HEK293 (cell line): ENCODE results near the gene MAN2A2.

Experiments used
- CTCF ChIA-PET: fragments of 350-600 bp; formaldehyde crosslinking; extraction: SDS; loops from one replicate; lab custom pipeline; 2021; ENCODE audit warnings: antibody characterized with exemption; lab: Yijun Ruan, JAX
- POLR2A ChIA-PET: fragments of 300-600 bp; formaldehyde crosslinking; extraction: SDS; loops from one replicate; lab custom pipeline; 2020; ENCODE audit warnings: antibody characterized with exemption, inconsistent platforms; lab: Yijun Ruan, JAX
- H3K27ac ChIP-seq: fragments of 200-500 bp; sonication (Bioruptor generic); 2 replicates; pipeline ENCODE4 v1.5.1; 2014; ENCODE audit warnings: low read depth, low read length, control low read depth, inconsistent platforms; ENCODE audit errors: extremely low read depth
- H3K36me3 ChIP-seq, 2 experiments: fragments of 200-500 bp in 1 of 2; sonication (Bioruptor generic) in 1 of 2; 1 replicate in 1 of 2; 2 replicates in 1 of 2; pipeline ENCODE4 v1.5.1; 2014 to 2017; ENCODE audit warnings: inconsistent platforms in 2 of 2, low read length in 2 of 2; ENCODE audit not compliant: control insufficient read depth in 2 of 2, insufficient read depth in 1 of 2
- H3K4me1 ChIP-seq: fragments of 200-500 bp; sonication (Bioruptor generic); 2 replicates; pipeline ENCODE4 v1.5.1; 2014; ENCODE audit warnings: mild to moderate bottlenecking, low read length, inconsistent platforms; ENCODE audit not compliant: control insufficient read depth, insufficient read depth
- H3K4me3 ChIP-seq: 2 replicates; pipeline ENCODE4 v1.5.1; 2011; ENCODE audit warnings: low read depth, mild to moderate bottlenecking, control low read depth, low read length, moderate library complexity
- H3K9me3 ChIP-seq: fragments of 200-500 bp; sonication (Bioruptor generic); 2 replicates; pipeline ENCODE4 v1.5.1; 2014; ENCODE audit warnings: low read depth, low read length, inconsistent platforms; ENCODE audit not compliant: control insufficient read depth, insufficient read depth
- BCL11A ChIP-seq: fragments of 450-650 bp; formaldehyde crosslinking; IDR thresholded peaks from 2 replicates; pipeline ENCODE4 v1.5.1; 2016; ENCODE audit warnings: low read depth, missing biosample characterization, missing genetic modification characterization
- BCL6B ChIP-seq: fragments of 450-650 bp; formaldehyde crosslinking; IDR thresholded peaks from 2 replicates; pipeline ENCODE4 v1.5.1; 2017; ENCODE audit warnings: missing biosample characterization, missing genetic modification characterization
- EGR2 ChIP-seq: fragments of 450-650 bp; formaldehyde crosslinking; IDR thresholded peaks from 2 replicates; pipeline ENCODE4 v1.5.1; 2016; ENCODE audit warnings: low read depth, missing biosample characterization, missing genetic modification characterization
- GLIS2 ChIP-seq: fragments of 450-650 bp; formaldehyde crosslinking; IDR thresholded peaks from 2 replicates; pipeline ENCODE4 v1.5.1; 2016; ENCODE audit warnings: missing biosample characterization, missing genetic modification characterization
- IKZF3 ChIP-seq: fragments of 450-650 bp; IDR thresholded peaks from 2 replicates; pipeline ENCODE4 v1.5.0; 2018; ENCODE audit warnings: missing biosample characterization, mild to moderate bottlenecking, missing genetic modification characterization, moderate library complexity
- KLF17 ChIP-seq: fragments of 450-650 bp; formaldehyde crosslinking; IDR thresholded peaks from 2 replicates; pipeline ENCODE4 v1.5.1; 2016; ENCODE audit warnings: missing biosample characterization, missing genetic modification characterization
- SP2 ChIP-seq: fragments of 450-650 bp; formaldehyde crosslinking; IDR thresholded peaks from 2 replicates; pipeline ENCODE4 v1.5.1; 2016; ENCODE audit warnings: missing biosample characterization, missing genetic modification characterization
- SP3 ChIP-seq: fragments of 450-650 bp; formaldehyde crosslinking; IDR thresholded peaks from 2 replicates; pipeline ENCODE4 v1.5.1; 2016; ENCODE audit warnings: missing biosample characterization, missing genetic modification characterization
- ZBTB20 ChIP-seq: fragments of 450-650 bp; formaldehyde crosslinking; IDR thresholded peaks from 2 replicates; pipeline ENCODE4 v1.5.1; 2016; ENCODE audit warnings: missing biosample characterization, missing genetic modification characterization
- ZBTB26 ChIP-seq: fragments of 450-650 bp; formaldehyde crosslinking; optimal IDR thresholded peaks from 2 replicates; pipeline ENCODE3; 2016; ENCODE audit warnings: missing biosample characterization, mild to moderate bottlenecking, missing genetic modification characterization
- ZBTB8A ChIP-seq: fragments of 450-650 bp; formaldehyde crosslinking; IDR thresholded peaks from 2 replicates; pipeline ENCODE4 v1.5.1; 2016; ENCODE audit warnings: missing biosample characterization, missing genetic modification characterization
- ZFHX2 ChIP-seq: fragments of 450-650 bp; formaldehyde crosslinking; conservative IDR thresholded peaks from 2 replicates; pipeline ENCODE4 v1.5.1; 2016; ENCODE audit warnings: missing biosample characterization, missing genetic modification characterization
- ZNF146 ChIP-seq: fragments of 450-650 bp; formaldehyde crosslinking; IDR thresholded peaks from 2 replicates; pipeline ENCODE4 v1.5.1; 2016; ENCODE audit warnings: missing biosample characterization, missing genetic modification characterization
- ZNF157 ChIP-seq: fragments of 450-650 bp; formaldehyde crosslinking; IDR thresholded peaks from 2 replicates; pipeline ENCODE4 v1.5.1; 2016; ENCODE audit warnings: missing biosample characterization, missing genetic modification characterization
- ZNF221 ChIP-seq: fragments of 450-650 bp; formaldehyde crosslinking; IDR thresholded peaks from 2 replicates; pipeline ENCODE4 v1.5.1; 2017; ENCODE audit warnings: missing biosample characterization, missing genetic modification characterization, borderline replicate concordance
- ZNF26 ChIP-seq: fragments of 450-650 bp; formaldehyde crosslinking; IDR thresholded peaks from 2 replicates; pipeline ENCODE4 v1.5.1; 2016; ENCODE audit warnings: missing biosample characterization, missing genetic modification characterization
- ZNF335 ChIP-seq: fragments of 450-650 bp; formaldehyde crosslinking; conservative IDR thresholded peaks from 2 replicates; pipeline ENCODE4 v1.5.1; 2016; ENCODE audit warnings: missing biosample characterization, missing genetic modification characterization
- ZNF423 ChIP-seq: fragments of 450-650 bp; formaldehyde crosslinking; IDR thresholded peaks from 2 replicates; pipeline ENCODE4 v1.5.1; 2016; ENCODE audit warnings: missing biosample characterization, missing genetic modification characterization
- ZNF580 ChIP-seq: fragments of 450-650 bp; formaldehyde crosslinking; IDR thresholded peaks from 2 replicates; pipeline ENCODE4 v1.5.1; 2016; ENCODE audit warnings: missing biosample characterization, missing genetic modification characterization
- ZNF600 ChIP-seq: fragments of 450-650 bp; formaldehyde crosslinking; IDR thresholded peaks from 2 replicates; pipeline ENCODE4 v1.5.1; 2016; ENCODE audit warnings: missing biosample characterization, missing genetic modification characterization
- ZNF76 ChIP-seq: fragments of 450-650 bp; formaldehyde crosslinking; IDR thresholded peaks from 2 replicates; pipeline ENCODE4; 2016; ENCODE audit warnings: low read depth, missing biosample characterization, missing genetic modification characterization, borderline replicate concordance
- ZNF830 ChIP-seq: fragments of 450-650 bp; IDR thresholded peaks from 2 replicates; pipeline ENCODE4 v1.5.0; 2018; ENCODE audit warnings: missing biosample characterization, missing genetic modification characterization, low read depth, mild to moderate bottlenecking, moderate library complexity
- ZSCAN16 ChIP-seq: fragments of 450-650 bp; formaldehyde crosslinking; IDR thresholded peaks from 2 replicates; pipeline ENCODE4 v1.5.1; 2016; ENCODE audit warnings: missing biosample characterization, missing genetic modification characterization

The MAN2A2 gene

DNA sequence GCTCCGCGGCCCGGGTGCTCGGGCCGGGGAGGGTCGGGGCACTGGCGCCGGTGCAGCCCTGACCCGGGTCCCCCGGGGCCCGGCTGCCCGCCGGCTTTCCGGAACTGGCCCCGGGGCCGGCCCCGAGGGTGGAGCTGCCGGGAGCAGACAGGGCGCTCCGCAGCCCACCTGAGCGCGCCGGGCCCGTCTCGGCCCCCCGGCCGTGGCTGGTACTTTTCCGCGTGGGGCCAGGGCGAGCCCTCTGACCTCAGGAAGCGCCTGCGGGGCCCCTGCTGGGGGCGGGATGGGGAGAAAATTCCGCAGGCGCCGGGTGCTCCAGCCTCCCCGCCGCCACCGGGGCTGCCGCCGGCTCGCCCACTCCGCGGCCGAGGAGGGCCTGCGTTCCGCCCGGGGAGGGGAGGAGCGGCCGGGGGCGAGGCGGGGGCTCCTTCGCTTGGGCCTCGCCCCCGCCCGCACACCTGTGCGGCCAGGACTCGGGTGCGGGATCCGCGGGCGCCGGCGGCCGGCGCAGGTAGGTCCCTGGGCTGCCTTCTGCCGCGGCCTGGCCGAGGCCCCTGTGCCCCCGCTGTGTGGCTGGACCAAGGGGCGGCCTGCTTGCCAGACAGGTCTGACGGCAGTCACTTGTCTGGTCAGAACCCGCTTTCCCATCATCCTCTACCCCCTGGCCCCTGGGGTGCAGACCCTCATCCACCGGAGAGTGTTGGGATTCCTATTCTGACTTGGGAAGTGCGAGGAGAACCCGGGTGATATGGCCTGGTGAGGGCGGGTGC is 31.2 kb upstream of the MAN2A2 start:
- no peak for TF ChIP-seq ZNF157 (tag by site-specific recombination)
- no peak for TF ChIP-seq ZNF26 (tag by site-specific recombination)
- peak; percentile 64 for TF ChIP-seq ZNF600 (tag by site-specific recombination)
- no peak for TF ChIP-seq ZNF146 (tag by site-specific recombination)
- peak; percentile 12 for TF ChIP-seq SP3 (tag by site-specific recombination)
- TF ChIP-seq BCL11A (tag by site-specific recombination), result no peak
- TF ChIP-seq ZNF423 (tag by site-specific recombination), result no peak
- TF ChIP-seq ZNF335 (tag by site-specific recombination), result peak; percentile 66
- peak; percentile 21; the same call in 1 of the 2 replicates for TF ChIP-seq GLIS2 (tag by site-specific recombination)
- TF ChIP-seq ZBTB26 (tag by site-specific recombination), result peak; percentile 25
- peak; percentile 68 for TF ChIP-seq ZBTB8A (tag by site-specific recombination)
- TF ChIP-seq ZNF76 (tag by site-specific recombination), result peak; percentile 86
- no peak for TF ChIP-seq ZNF580 (tag by site-specific recombination)
- 0 out of 2 replicates have a peak, but pooled peaks have one; percentile 26 for TF ChIP-seq EGR2 (tag by site-specific recombination)
- TF ChIP-seq SP2 (tag by site-specific recombination), result peak; percentile 26; the same call in 1 of the 2 replicates
- TF ChIP-seq ZNF830 (tag by site-specific recombination), result no peak
- TF ChIP-seq ZSCAN16 (tag by site-specific recombination), result no peak
- TF ChIP-seq IKZF3 (tag by site-specific recombination), result 0 out of 2 replicates have a peak, but pooled peaks have one; percentile 25
- TF ChIP-seq ZFHX2, result peak; percentile 52
- TF ChIP-seq BCL6B (tag by site-specific recombination), result no peak
- peak; percentile 77 for TF ChIP-seq ZBTB20
- no peak for TF ChIP-seq KLF17 (tag by site-specific recombination)
- no peak for TF ChIP-seq ZNF221 (tag by site-specific recombination)
- TF ChIP-seq, all 188 proteins: peak for 12
- peak overlapping the region; percentile 75 for H3K4me3 ChIP-seq
- peak overlapping the region; percentile 96 for H3K27ac ChIP-seq
- H3K36me3 ChIP-seq, result peaks cover 4 to 20% of the 10 kb centered on the region in 2 experiments
- peaks cover 46% of the 10 kb centered on the region for H3K4me1 ChIP-seq
- CTCF ChIA-PET, result interaction anchor here (0.6 kb wide), 1 partner anchor 460 kb away, joined by 3 read pairs; no protein-coding TSS in a partner anchor
- POLR2A ChIA-PET, result interaction anchor here (0.7 to 3.0 kb wide), 3 partner anchors 12 to 154 kb away, joined by 3 to 16 read pairs (median 3); partner anchors contain the start of genes BLM and FES
- H3K9me3 ChIP-seq, result no peaks in the 10 kb centered on the region
